ENCODE results near the gene GPC4. TPM values are rescaled to one million over a fixed set of nuclear protein-coding genes. Genes with fewer than 3 reads are reported as not detected.

Gene GPC4
- total and polyA plus RNA-seq, 2 donors (not counting 1 experiment from before 2014, with no cell fraction given), result 2.8 to 3.4 TPM

DNA sequence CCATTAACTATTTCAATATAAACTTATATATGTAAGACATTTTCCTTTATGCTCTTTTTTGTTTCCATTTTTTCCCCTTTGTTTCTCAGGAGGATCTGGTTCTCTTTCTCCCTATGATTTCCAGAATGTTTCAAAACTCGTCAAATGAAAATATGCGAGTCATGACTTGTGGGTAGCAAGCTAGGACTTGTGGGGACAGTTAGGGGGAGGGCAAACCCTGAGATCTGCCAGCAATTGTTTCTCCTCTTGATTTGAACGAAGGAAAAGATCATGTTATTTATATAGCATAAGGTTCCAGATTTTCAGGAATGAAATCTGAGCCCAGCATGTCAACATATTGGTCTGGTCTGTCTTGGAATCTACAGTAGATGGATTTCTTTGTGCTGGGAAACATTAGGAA lies 28.9 kb upstream of the GPC4 start:
- Histone ChIP-seq H3K27ac (ENCODE audit: insufficient read depth, low read length) (no peak overlapping the region), H3K79me2 (ENCODE audit: control insufficient read depth, insufficient read depth, low read length) (no peaks in the 10 kb centered on the region), H3K4me2 (ENCODE audit: extremely low read depth, insufficient read depth, low read length) (no peak overlapping the region), H3K9ac (ENCODE audit: insufficient read depth, low read length) (no peak overlapping the region), H3K36me3 (ENCODE audit: control insufficient read depth, insufficient read depth, low read length) (no peaks in the 10 kb centered on the region), H3K4me1 (ENCODE audit: control insufficient read depth, extremely low read depth, insufficient read depth, low read length) (no peaks in the 10 kb centered on the region), H4K20me1 (ENCODE audit: control insufficient read depth, extremely low read depth, insufficient read depth, low read length) (no peaks in the 10 kb centered on the region), H2AFZ (ENCODE audit: low read length) (no peak overlapping the region), H3K4me3 (replicated peaks in 1 of 4; ENCODE audit: control extremely low read depth in 1 of 4, insufficient read depth in 1 of 4, low read depth in 3 of 4, low read length in 4 of 4) (no peak overlapping the region), H3K27me3 (ENCODE audit: control insufficient read depth, insufficient read depth, low read length) (no peaks in the 10 kb centered on the region), H3K9me3 (ENCODE audit: control insufficient read depth, insufficient read depth, low read depth, low read length) (no peaks in the 10 kb centered on the region)
- no peak for TF ChIP-seq EZH2 (IDR thresholded peaks at IDR 0.05; ENCODE audit: low read length, missing control alignments)
- TF ChIP-seq, protein P1, sequence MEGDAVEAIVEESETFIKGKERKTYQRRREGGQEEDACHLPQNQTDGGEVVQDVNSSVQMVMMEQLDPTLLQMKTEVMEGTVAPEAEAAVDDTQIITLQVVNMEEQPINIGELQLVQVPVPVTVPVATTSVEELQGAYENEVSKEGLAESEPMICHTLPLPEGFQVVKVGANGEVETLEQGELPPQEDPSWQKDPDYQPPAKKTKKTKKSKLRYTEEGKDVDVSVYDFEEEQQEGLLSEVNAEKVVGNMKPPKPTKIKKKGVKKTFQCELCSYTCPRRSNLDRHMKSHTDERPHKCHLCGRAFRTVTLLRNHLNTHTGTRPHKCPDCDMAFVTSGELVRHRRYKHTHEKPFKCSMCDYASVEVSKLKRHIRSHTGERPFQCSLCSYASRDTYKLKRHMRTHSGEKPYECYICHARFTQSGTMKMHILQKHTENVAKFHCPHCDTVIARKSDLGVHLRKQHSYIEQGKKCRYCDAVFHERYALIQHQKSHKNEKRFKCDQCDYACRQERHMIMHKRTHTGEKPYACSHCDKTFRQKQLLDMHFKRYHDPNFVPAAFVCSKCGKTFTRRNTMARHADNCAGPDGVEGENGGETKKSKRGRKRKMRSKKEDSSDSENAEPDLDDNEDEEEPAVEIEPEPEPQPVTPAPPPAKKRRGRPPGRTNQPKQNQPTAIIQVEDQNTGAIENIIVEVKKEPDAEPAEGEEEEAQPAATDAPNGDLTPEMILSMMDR (conservative IDR thresholded peaks at IDR 0.05 in 1 of 2, IDR thresholded peaks at IDR 0.05 in 1 of 2; ENCODE audit: low read depth in 1 of 2, low read length in 2 of 2), result no peak
- peak; percentile 10 to 39 for DNase-seq (ENCODE audit: low read depth in 2 of 2)

DNA sequence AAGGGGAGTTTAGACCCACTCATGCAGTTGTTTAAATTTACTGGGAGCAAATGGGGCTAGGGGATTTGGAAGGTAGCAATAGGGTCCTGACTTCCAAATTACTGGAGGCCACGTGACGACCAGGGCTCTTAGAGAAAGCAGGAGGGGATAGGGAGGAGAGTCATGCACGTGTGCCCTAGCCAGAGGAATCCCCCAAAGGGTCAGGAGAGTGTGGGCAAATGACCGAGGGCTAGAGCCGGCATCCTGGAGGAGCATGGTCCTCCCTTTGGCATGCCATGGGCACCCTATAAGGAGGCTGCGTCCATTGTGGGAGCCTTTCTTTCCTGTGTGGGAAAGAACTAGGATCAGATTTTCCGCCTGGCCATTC lies 25.5 kb upstream of the GPC4 start:
- Histone ChIP-seq H3K27ac (ENCODE audit: insufficient read depth, low read length) (no peak overlapping the region), H3K9me3 (ENCODE audit: control insufficient read depth, insufficient read depth, low read depth, low read length) (no peaks in the 10 kb centered on the region), H3K4me3 (replicated peaks in 1 of 4; ENCODE audit: control extremely low read depth in 1 of 4, insufficient read depth in 1 of 4, low read depth in 3 of 4, low read length in 4 of 4) (no peak overlapping the region), H3K36me3 (ENCODE audit: control insufficient read depth, insufficient read depth, low read length) (no peaks in the 10 kb centered on the region), H2AFZ (ENCODE audit: low read length) (no peak overlapping the region), H4K20me1 (ENCODE audit: control insufficient read depth, extremely low read depth, insufficient read depth, low read length) (no peaks in the 10 kb centered on the region), H3K9ac (ENCODE audit: insufficient read depth, low read length) (no peak overlapping the region), H3K79me2 (ENCODE audit: control insufficient read depth, insufficient read depth, low read length) (no peaks in the 10 kb centered on the region), H3K4me2 (ENCODE audit: extremely low read depth, insufficient read depth, low read length) (no peak overlapping the region), H3K27me3 (ENCODE audit: control insufficient read depth, insufficient read depth, low read length) (no peaks in the 10 kb centered on the region), H3K4me1 (ENCODE audit: control insufficient read depth, extremely low read depth, insufficient read depth, low read length) (no peaks in the 10 kb centered on the region)
- no peak for DNase-seq (ENCODE audit: low read depth in 2 of 2)
- TF ChIP-seq, protein P1 (conservative IDR thresholded peaks at IDR 0.05 in 1 of 2, IDR thresholded peaks at IDR 0.05 in 1 of 2; ENCODE audit: low read depth in 1 of 2, low read length in 2 of 2), result no peak
- TF ChIP-seq EZH2 (IDR thresholded peaks at IDR 0.05; ENCODE audit: low read length, missing control alignments), result no peak

DNA sequence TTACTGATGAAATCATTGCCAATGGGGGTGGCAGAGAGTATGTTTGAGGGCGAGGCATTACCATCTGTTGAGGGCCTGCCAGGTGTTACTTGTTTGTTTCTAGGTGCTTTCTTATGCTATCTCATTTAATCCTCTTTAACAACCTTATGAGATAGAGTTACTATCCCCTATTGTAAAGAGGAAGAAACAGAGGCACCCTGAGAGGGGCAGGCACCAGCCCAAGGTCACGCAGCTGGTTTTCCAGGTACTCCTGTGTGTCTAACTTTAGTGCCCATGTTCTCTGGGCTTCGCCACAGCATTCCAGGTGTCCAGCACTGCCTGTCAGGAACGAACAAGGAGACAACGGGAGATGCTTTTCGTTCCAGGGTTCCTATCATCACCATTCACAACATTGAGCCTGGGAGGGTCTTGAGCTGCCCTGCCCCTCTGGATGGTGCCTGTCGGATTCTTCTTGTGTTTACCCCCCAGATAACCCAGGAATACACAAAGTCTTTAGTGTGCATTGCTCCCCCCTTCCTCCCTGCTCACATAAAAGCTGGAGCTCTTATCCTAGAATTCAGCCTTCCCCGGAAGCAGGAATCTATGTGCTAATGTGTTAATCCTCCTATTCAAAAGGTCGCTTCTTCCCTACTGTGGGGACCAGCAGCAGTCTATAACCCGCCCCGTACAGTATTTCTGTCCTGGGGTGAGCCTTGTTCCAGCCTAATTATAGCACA lies 24.9 kb upstream of the GPC4 start:
- no peaks in the 10 kb centered on the region for H3K9me3 ChIP-seq (ENCODE audit: control insufficient read depth, insufficient read depth, low read depth, low read length)
- no peaks in the 10 kb centered on the region for H3K4me1 ChIP-seq (ENCODE audit: control insufficient read depth, extremely low read depth, insufficient read depth, low read length)
- H3K4me3 ChIP-seq (replicated peaks in 1 of 4; ENCODE audit: control extremely low read depth in 1 of 4, insufficient read depth in 1 of 4, low read depth in 3 of 4, low read length in 4 of 4), result no peak overlapping the region
- H3K36me3 ChIP-seq (ENCODE audit: control insufficient read depth, insufficient read depth, low read length), result no peaks in the 10 kb centered on the region
- H3K79me2 ChIP-seq (ENCODE audit: control insufficient read depth, insufficient read depth, low read length), result no peaks in the 10 kb centered on the region
- H3K27ac ChIP-seq (ENCODE audit: insufficient read depth, low read length), result no peak overlapping the region
- H2AFZ ChIP-seq (ENCODE audit: low read length), result no peak overlapping the region
- DNase-seq (ENCODE audit: low read depth in 2 of 2), result no peak
- TF ChIP-seq, protein P1 (conservative IDR thresholded peaks at IDR 0.05 in 1 of 2, IDR thresholded peaks at IDR 0.05 in 1 of 2; ENCODE audit: low read depth in 1 of 2, low read length in 2 of 2), result no peak
- TF ChIP-seq EZH2 (IDR thresholded peaks at IDR 0.05; ENCODE audit: low read length, missing control alignments), result no peak
- no peaks in the 10 kb centered on the region for H4K20me1 ChIP-seq (ENCODE audit: control insufficient read depth, extremely low read depth, insufficient read depth, low read length)
- H3K4me2 ChIP-seq (ENCODE audit: extremely low read depth, insufficient read depth, low read length), result no peak overlapping the region
- H3K27me3 ChIP-seq (ENCODE audit: control insufficient read depth, insufficient read depth, low read length), result no peaks in the 10 kb centered on the region
- no peak overlapping the region for H3K9ac ChIP-seq (ENCODE audit: insufficient read depth, low read length)

Measured in fibroblast of lung (primary cell).